Activated CD4-positive, CD25-positive, alpha-beta regulatory T cell treated with anti-CD3 and anti-CD28 coated beads, Interleukin-2, amount 50 U/mL, for 72 hours (primary cell): ENCODE measurements around the gene ZFP92.
"Not testable (repeated sequence)": the region's sequence is repeated elsewhere in the genome, so short reads cannot be mapped to it uniquely, and the experiment has no call there.

Experiments used
- DNase-seq: peaks from one replicate; pipeline ENCODE4 v3.0.0; 2021

The ZFP92 gene, protein sequence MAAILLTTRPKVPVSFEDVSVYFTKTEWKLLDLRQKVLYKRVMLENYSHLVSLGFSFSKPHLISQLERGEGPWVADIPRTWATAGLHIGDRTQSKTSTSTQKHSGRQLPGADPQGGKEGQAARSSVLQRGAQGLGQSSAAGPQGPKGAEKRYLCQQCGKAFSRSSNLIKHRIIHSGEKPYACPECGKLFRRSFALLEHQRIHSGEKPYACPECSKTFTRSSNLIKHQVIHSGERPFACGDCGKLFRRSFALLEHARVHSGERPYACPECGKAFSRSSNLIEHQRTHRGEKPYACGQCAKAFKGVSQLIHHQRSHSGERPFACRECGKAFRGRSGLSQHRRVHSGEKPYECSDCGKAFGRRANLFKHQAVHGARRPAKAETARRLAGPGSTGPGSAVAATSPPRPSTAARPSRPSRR

DNA sequence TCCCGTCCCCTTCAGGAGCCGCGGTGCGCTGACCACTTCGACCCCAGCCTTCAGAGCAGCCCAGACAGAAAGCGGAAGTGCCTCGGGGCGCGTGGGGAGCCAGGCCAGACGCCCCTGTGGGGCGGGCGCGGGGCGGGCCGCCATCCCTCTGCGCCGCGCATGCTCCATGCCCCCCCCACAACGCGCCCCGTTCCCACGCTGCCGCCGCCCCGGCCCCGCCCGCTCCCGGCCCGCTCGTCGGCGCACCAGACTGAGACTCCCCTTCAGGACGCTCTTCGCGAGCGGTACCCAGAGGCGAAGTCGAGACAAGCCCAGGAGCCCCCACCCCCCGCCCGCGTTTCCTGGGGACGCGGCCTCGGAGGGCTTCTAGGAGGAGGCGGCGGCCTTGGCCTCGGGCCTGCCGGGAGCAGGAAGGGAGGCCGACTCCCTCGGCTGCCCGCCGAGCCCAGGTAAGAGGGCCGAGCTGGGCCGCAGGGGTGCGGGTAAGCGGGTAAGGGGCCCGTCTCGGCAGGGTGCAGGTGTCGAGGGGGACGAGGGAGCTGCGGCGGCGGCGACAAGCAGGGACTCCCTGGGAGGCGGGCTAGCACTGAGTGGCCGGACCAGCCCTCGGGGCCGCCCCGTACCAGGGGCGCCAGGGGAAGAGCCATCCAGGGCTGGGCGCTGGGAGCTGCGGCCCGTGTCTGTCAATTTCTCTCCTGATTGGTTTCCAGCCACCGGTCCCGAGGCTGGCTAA, at the start of gene ZFP92:
ZFP92 (plus strand) TSS at position 218 of the 733 bp plus-strand sequence. CDS start 6,851 bp downstream, outside the sequence.
- peak; percentile 47 for DNase-seq

DNA sequence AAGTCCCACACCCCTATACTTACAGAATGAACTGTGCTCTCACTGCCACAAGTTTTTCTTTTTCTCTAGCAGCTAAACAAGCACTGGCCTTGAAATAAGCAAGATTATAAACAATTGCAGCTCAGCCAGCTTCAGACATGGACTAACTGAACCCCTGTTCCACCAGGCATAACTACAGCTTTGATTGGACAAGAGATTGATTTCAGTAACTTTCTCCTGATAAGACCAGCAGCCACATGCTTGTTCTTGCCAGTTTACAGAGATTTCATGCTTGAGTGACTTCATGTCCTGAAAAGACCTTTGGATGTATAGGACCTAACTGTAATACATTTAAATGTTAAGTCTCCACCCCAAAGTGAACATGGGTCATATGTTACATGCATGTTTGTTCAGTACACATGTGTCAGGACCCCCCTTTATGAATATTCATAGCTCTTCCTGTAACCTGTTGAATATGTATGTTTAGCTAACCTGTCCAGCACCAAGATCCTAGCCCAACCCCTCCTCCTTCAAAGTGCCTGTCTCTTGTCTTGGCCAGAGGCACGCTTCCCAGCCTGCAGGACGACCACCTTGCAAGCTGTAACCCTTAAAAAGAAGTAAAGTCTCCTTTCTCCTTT, 49.4 kb upstream of the ZFP92 start:
- DNase-seq: no peak

DNA sequence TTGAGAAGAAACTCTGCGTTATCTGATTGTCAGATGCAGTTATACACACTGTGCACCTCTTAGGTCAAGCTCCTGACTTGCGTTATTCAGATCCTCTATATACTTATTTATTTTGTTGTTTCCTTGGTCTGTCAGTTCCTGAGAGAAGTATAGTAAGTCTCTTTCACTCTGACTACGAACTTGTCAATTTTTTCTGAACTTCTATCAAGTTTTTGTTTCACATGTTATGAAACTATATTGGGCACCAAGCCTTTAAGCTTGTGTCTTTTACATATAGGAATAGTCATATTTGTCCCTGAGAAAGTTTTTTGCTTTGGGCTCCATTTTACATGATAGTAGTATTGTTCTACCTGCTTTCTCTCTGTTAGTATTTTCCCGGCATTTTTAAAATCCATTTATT, 45.6 kb upstream of the ZFP92 start:
- no peak for DNase-seq

DNA sequence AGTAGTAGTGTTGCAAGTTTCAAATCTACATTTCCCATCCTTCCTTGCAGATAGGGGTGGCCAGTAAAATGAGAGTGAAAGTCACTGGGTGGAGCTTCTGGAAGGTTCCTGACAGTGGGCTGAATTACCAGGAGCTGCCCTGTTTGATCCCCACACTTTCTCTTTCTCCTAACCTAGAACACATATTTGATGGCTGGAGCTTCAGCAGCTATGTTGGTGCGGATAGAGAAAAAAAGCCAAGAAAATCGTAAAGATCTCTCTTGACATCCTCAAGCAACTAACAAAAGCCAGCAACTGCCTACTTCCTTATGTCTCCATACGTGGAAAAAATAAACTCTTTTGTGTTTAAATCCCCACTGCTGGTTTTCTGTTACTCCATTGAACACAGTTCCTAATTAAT, 45.2 kb upstream of the ZFP92 start:
- no peak for DNase-seq

DNA sequence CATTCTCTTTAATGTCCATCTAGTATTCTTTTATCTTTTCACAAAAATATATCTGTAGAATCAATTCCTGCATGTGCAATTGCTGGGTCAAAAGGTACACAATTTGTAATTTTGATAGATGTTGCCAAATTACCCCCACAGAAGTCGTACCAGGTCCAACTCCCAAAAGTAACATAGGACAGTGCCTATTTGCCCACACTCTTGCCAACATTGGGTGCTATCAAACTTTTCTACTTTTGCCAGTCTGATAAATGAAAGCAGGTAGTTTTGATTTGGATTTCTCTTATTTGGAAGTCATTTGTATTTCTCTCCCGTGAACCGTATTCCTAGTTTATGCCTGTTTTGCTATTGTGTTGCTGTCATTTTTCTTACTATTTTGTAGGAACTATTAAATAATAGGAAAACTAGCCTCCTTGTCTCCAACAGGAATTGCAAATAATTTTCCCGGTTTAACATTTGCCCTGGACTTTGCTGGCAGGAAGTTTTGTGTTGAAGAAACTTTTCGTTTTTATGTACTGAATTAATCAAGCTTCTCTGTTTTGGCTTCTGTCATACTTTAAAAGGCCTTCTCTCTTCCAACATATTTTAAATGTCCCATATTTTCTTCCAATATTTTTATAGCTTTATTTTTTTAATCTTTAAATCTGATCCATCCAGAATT, 44.3 kb upstream of the ZFP92 start:
- no peak for DNase-seq

DNA sequence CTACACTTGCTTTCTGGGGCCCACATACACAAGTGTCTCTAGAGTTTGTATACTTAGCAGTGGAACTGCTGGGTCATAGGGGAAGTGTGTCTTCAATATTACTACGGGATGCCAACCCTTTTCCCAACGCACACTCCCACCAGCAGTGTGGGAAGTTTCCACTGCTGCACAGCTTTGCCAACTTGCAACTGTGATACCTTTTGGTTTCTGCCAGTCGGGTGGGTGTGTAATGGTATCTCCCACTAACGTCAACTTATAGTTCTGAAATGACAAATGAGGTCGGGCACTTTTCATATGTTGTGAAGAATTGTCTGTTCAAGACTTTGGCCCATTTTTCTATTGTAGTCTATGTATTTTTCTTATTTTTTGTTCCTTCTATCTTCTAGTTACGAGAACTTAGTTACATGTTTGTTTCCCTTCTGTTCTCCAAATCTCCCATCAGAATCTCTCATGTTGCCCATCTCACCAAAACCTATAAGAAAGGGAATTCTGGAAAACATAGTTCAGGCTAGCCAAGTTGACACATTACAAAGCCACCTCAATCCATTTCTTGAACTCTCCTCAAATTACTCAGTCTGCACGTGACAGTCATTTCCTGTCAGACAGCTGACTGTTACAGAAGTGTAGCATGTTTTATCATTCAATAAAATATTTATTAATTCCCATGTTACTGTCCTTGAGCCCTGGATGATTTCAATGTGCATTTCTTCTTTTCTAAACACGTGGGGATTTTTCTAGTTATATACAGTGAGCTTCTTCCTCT, 40.8 kb upstream of the ZFP92 start:
- no peak for DNase-seq

DNA sequence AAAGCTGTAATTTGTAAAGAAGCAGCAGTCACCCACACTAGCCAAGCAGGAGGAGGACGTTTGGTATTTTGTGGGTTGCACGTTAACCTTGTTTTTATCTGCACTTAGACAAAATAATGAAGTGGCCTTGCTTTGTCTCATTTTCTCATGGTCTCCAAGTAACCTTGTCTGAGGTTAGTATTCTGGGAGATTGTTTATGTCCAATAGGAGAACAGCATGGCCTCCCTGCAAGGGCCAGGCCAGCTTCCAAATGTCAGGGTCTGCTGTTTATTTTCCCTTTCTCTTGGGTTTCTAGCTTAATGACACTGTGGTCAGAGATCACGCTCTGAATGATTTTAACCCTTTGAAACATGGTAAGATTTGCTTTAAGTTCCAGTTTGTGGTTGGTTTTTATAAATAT, 40.0 kb upstream of the ZFP92 start:
- no peak for DNase-seq

DNA sequence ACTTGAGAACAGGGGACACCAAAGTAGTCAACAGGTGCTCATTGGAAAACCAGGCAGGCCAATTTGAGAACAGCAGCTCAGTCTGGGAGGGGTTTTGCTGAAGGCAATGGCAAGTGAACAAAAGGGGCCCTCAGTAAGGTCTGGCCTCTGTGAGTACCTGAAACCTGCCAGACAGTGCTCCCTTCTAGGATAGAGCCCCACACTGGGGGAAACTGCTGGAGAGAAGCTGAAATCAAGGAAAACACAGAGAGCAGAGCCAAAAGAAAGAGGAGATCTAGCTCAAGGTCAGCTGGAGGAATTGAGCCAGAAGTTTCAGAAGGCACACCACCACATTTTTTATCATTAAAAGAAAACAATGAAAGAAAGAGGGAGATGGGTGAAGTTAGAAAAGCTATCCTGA, 38.3 kb upstream of the ZFP92 start:
- DNase-seq: no peak

DNA sequence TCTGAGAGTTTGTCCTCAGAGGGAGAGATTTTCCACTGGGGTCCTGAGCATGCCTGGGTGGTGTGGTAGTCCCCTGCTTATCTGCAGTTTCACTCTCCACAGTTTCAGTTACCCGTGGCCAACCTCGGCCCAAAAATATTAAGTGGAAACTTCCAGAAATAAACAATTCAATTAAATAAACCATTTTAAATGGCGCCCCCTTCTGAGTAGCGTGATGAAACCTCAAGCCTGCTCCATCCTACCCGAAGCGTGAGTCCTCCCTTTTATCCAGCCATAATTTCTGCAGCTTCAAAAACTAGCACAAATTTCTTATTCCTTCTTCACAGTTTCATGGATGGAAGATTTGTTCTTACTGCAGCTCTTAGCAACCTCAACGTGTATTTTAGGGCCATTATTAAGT, 36.8 kb upstream of the ZFP92 start:
- no peak for DNase-seq

DNA sequence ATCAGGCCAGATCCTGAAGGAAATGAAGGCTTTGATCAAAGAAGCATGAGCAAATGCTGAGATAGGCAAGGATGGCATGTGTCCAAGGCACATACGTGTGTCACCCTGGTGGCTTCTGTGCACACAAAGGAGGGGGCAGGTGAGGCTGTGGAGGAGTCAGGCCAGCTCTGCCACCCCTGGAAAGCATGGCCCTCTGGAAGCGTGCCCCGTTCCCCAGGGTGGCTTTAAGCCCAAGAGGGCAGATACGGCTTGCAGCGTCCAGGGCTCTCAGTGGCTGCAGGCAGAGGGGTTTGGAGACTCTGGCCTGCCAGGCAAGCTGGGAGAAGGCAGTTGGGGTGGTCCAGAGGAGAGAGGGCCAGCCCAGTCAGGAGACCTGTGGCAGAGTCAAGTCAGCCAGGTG, 35.7 kb upstream of the ZFP92 start:
- no peak for DNase-seq

DNA sequence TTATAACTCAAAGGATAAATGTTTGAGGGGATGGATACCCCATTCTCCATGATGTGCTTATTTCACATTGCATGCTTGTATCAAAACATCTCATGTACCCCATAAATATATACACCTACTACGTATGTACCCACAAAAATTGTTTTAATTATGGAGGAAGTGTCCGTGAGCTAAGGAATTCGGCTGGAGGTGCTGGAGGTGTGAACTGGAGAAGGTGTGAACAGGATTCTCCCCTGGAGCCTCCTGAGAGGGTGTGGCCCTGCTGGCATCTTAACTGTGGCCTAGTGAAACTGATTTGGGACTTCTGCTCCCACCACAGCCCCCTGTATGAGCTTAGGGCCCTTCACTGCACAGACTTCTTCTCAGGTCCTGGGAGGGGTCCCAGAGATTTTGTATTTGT, 33.5 kb upstream of the ZFP92 start:
- DNase-seq: no peak

DNA sequence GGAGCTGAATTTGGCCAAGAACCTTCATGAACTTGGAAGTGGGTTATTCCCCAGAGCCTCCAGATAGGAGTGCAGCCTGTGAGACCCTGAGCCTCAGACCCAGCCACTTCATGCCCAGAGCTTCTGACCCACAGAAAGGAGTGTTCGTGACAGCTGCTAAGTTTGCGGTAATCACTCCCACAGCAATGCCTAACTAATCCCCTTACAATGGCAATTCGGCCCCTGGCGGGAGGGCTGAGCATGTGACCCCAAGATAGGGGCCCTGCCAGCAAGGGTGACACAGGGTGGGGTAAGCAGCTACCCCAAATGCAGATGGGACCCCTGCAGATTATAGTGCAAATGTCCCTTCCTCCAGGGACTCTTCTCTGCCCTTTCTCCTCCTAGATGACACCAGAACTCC, 32.7 kb upstream of the ZFP92 start:
- DNase-seq: no peak

DNA sequence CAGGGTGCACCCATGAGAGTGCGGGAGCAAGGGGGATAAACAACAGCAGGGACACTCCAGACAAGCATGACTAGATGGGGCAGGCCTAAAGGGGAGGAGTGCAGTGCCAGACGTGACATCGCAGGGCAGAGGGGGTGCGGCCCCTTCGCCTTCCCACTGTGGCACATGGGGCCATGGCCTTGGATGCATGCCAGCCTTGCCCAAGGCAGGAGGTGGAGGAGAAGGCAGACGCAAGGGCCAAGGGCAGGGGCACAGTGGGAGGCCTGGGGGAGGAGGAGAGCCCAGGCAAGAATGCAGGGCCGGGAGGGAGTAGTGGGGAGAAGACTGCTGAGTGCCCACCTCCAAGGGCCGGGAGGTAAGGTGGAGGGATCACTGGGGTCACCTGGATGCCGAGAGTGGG, 31.8 kb upstream of the ZFP92 start:
- DNase-seq: no peak

DNA sequence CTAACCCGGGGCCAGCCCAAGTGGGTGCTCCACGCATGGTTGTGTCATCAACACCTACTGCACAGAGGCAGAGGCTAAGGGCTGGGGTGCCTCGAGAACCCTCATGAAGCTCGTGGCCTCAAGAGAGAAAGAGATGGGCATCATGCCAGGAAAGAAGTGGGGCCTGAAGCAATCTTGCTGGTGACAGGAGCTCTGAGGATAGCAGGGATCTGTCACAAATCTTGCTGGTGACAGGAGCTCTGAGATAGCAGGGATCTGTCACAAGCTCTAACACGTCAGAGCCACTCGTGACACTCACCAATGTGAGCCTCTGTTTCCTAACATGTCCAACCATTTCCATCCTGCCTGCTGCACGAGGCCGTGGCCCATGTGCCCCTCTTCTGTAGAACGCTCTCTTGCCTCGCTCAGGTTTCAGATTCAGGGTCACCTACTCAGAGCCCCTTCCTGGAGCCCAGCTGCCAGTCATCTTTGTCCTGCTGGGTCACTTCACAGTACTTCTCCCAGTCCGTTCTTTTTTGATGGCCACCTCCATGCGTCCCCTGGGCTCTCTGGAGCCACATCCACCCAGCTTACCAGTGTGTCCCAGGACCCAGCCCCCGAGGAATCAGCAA, 31.2 kb upstream of the ZFP92 start:
- DNase-seq: no peak

DNA sequence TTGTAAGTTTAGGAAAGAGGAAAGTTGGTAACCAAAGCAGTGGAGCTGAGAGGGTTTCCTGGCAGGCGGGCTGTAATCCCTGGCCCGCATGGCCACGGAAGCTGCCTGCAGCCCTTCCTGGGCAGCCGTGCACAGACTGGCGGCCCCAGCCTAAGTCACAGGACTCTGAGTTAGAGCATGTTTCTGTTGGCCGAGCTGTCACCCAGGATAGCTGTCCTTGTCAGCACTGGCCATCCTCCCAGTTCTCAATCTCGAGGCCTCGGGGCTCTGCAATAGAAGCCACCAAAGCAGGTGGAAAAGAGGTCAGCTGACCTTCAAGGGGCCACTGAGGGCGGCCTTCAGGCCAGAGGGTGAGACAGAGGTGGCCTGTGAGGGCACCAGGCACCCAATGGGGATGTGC, 30.6 kb upstream of the ZFP92 start:
- DNase-seq: no peak

DNA sequence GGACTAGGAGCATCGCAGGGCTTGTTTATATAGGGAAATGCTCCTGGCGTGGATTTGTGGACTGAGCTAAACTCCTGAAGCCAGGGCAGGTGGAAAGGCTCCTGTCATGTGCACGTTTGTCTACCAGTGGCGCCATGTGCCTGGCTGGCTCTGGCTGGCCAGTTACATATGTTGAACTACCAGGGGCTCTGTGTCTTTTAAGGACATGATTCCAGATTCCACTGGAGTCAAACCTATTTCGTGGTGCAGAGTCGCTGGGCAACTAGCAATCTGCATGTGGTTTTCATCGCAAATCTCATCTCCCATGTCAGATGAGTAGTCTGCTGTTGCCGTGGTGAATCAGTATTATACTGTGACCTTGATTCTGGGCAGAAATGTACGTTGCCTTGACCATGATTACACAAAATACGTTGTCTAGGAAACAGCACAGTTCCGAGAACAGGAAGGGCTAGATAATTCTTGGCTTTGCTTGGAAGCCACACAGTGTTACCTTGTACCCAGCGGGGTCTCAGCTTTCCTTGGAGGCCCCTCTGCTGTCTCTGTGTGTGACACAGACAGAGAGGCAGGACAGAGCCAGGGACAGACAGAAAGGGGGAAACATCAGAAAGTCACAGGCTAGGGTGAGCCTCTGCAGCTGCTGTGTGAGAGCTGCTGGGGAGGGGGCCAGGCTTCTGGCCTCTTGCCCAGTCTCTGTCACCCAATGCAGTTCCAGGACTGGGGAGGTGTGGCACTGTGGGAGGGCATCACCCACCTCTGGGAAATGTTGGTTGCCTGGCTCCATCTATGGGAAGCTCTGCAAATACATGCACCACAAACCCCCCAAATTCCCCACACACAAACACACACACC, 29.4 kb upstream of the ZFP92 start:
- no peak for DNase-seq

DNA sequence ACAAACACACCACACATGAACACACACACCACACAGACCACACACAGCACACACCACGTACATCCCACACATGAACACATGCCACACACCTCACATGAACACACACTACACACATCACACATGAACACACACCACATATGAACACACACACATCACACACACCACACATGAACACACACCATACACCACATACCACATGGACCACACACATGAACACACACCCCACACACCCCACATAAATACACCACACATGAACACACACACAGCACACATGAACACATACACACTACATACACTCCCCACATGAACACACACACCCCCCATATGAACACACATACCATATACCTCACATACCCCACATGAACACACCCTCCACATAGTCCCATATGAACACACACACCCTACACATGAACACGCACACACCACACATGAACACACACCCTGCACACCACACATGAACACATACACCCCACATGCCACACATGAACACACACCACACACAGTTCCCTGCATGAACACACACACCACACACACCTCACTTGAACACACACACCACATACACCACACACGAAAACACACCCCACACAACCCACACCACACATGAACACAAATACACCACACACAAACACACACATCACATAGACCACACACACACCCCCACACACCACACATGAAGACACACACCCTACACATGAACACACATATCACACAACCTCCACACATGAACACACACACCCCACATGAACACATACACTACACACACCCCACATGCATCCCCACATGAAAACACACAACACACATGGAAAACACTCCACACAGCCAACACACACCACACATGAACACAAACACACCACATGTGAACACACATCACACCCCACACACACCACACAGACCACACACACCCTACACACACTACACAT, 28.4 kb upstream of the ZFP92 start:
- DNase-seq: no peak

DNA sequence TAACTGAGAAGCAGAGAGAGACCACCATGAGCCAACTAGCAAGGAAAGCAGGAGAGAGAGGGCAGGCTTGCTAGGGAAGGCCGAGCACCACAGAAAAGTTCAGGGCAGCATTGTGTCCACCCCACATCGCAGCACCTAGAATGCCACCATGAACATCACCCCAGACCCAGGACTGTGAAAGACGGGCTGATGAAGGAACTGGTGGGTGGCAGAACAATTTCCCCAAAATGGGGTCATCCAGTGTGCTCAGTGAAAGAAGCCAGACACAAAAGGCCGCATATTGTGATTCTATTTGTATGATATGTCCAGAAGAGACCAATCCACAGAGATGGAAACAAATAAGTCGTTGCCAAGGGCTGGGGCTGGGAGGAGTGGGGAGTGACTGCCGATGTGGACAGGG, 26.9 kb upstream of the ZFP92 start:
- no peak for DNase-seq

DNA sequence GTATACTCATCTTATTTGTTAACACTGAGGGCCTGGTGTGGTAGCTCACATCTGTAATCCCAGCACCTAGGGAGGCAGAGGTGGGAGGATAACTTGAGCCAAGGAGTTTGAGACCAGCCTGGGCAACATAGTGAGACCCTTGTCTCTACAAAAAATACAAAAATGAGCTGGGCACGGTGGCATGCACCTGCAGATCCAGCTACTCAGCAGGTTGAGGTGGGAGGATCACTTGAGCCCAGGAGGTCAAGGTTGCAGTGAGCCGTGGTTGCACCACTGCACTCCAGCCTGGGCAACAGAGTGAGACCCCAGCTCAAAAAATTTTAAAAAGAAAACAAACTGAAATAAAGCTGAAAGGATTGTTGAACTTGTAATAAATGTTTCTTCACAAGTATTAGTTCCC, 26.3 kb upstream of the ZFP92 start:
- not testable (repeated sequence) for DNase-seq

DNA sequence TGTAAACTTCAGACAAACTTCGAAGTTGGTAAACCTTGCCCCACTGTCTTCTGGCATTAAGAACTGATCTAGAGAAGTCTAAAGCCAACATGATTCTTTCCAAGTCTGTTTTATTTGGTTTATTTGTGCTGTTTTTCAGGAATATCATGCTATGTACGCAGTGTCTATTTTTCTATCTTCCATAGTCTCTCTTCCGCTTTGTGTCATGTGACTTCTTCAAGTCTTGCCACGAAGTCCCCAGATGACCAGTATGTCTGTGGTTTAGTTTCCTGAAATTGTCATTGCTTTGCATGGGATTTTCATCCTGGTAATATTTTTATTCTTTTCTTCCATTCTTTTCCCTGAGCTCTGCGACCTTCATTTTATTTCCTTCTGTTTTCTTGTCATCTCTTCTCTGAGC, 25.2 kb upstream of the ZFP92 start:
- no peak for DNase-seq
